GM19372 (cell line): Measurements from ENCODE around the gene RALGAPB.

Experiments
- ATAC-seq: cut with Tn5 transposase; IDR thresholded peaks from one replicate; pipeline ENCODE4 v1.9.1; 2021; ENCODE audit warnings: mild to moderate bottlenecking, low read depth, moderate library complexity; ENCODE audit not compliant: unreplicated experiment

Gene RALGAPB

GRCh38 chr20:38603286-38603685, 130.6 kb downstream of the RALGAPB start:
- ATAC-seq, result no peak

- no peak for ATAC-seq
These were observed 132.2 kb downstream of the RALGAPB start for GRCh38 chr20:38604873-38605303.

GRCh38 chr20:38607351-38607750, 134.7 kb downstream of the RALGAPB start:
- ATAC-seq, result no peak

GRCh38 chr20:38608188-38608587, 135.5 kb downstream of the RALGAPB start:
- ATAC-seq, result no peak

- ATAC-seq, result no peak
These were observed 137.2 kb downstream of the RALGAPB start for GRCh38 chr20:38609815-38610214.

GRCh38 chr20:38610521-38610920, 137.9 kb downstream of the RALGAPB start:
- ATAC-seq, result no peak

GRCh38 chr20:38612751-38613515, 140.3 kb downstream of the RALGAPB start:
- no peak for ATAC-seq

- ATAC-seq, result no peak
These were observed 142.6 kb downstream of the RALGAPB start for GRCh38 chr20:38615283-38615682.

GRCh38 chr20:38616457-38616856, 143.8 kb downstream of the RALGAPB start:
- ATAC-seq, result no peak

- no peak for ATAC-seq
These were observed 144.6 kb downstream of the RALGAPB start for GRCh38 chr20:38617011-38617829.

- ATAC-seq, result no peak
These were observed 145.2 kb downstream of the RALGAPB start for GRCh38 chr20:38617830-38618196.

- ATAC-seq, result no peak
These were observed 147.8 kb downstream of the RALGAPB start for GRCh38 chr20:38620441-38620840.

- no peak for ATAC-seq
These were observed 150.4 kb downstream of the RALGAPB start for GRCh38 chr20:38623061-38623460.

GRCh38 chr20:38624084-38624483, 151.4 kb downstream of the RALGAPB start:
- no peak for ATAC-seq

- no peak for ATAC-seq
These were observed 153.3 kb downstream of the RALGAPB start for GRCh38 chr20:38625896-38626295.

- ATAC-seq, result no peak
These were observed 154.4 kb downstream of the RALGAPB start for GRCh38 chr20:38626921-38627659.
